ENCODE data around the gene ZSCAN20. TPM values are rescaled to one million over a fixed set of nuclear protein-coding genes. Genes with fewer than 3 reads are reported as not detected.

ZSCAN20 gene
- total and polyA plus RNA-seq, 2 experiments from 2014 or later: 0.91 to 4.9 TPM

DNA sequence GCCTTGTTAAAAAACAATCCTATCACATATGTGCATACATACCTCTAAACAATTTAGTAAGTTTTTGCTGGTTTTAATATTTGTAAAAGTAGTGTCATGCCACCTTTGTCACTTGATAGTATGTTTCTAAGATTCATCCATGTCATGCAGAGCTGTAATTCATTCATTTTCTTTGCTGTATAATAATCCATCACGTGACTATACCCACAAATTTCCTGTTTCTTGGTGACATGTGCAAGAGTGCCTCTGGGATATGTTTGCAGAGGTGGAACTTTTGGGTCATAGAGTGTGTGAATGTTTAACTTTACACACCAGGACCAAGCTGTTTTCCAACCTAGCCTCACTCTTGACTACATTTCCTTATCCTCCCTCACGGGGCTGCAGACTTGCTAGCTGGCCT lies 62.9 kb downstream of the ZSCAN20 start:
- Histone ChIP-seq H4K20me1 (replicated peaks; ENCODE audit: insufficient read depth) (no peaks in the 10 kb centered on the region), H3K79me2 (replicated peaks; ENCODE audit: insufficient read depth) (no peaks in the 10 kb centered on the region), H3K27me3 (ENCODE audit: insufficient read depth) (no peaks in the 10 kb centered on the region), H3K9me2 (ENCODE audit: insufficient read depth) (no peaks in the 10 kb centered on the region), H3K4me1 (ENCODE audit: insufficient read depth) (no peaks in the 10 kb centered on the region), H3K4me2 (no peak overlapping the region), H3K4me3 (no peak overlapping the region), H3K36me3 (ENCODE audit: insufficient read depth) (no peaks in the 10 kb centered on the region; the same call in 1 of the 2 replicates), H2AFZ (no peak overlapping the region), H3K27ac (ENCODE audit: low read depth) (no peak overlapping the region), H3F3A (replicated peaks; ENCODE audit: low read depth) (no peaks in the 10 kb centered on the region)
- Mint-ChIP-seq H3K9me3 (no peaks in the 10 kb centered on the region; the same call in 1 of the 3 replicates), H3K4me1 (no peaks in the 10 kb centered on the region), H3K27me3 (ENCODE audit: insufficient read depth, low read depth, poor library complexity) (peaks cover 10% of the 10 kb centered on the region), H3K36me3 (ENCODE audit: low read depth) (peaks cover 13% of the 10 kb centered on the region; the same call in 1 of the 3 replicates), H3K27ac (no peak overlapping the region), H3K4me3 (no peak overlapping the region)
- DNase-seq (ENCODE audit: low spot score): no peak
- TF ChIP-seq, protein P1, sequence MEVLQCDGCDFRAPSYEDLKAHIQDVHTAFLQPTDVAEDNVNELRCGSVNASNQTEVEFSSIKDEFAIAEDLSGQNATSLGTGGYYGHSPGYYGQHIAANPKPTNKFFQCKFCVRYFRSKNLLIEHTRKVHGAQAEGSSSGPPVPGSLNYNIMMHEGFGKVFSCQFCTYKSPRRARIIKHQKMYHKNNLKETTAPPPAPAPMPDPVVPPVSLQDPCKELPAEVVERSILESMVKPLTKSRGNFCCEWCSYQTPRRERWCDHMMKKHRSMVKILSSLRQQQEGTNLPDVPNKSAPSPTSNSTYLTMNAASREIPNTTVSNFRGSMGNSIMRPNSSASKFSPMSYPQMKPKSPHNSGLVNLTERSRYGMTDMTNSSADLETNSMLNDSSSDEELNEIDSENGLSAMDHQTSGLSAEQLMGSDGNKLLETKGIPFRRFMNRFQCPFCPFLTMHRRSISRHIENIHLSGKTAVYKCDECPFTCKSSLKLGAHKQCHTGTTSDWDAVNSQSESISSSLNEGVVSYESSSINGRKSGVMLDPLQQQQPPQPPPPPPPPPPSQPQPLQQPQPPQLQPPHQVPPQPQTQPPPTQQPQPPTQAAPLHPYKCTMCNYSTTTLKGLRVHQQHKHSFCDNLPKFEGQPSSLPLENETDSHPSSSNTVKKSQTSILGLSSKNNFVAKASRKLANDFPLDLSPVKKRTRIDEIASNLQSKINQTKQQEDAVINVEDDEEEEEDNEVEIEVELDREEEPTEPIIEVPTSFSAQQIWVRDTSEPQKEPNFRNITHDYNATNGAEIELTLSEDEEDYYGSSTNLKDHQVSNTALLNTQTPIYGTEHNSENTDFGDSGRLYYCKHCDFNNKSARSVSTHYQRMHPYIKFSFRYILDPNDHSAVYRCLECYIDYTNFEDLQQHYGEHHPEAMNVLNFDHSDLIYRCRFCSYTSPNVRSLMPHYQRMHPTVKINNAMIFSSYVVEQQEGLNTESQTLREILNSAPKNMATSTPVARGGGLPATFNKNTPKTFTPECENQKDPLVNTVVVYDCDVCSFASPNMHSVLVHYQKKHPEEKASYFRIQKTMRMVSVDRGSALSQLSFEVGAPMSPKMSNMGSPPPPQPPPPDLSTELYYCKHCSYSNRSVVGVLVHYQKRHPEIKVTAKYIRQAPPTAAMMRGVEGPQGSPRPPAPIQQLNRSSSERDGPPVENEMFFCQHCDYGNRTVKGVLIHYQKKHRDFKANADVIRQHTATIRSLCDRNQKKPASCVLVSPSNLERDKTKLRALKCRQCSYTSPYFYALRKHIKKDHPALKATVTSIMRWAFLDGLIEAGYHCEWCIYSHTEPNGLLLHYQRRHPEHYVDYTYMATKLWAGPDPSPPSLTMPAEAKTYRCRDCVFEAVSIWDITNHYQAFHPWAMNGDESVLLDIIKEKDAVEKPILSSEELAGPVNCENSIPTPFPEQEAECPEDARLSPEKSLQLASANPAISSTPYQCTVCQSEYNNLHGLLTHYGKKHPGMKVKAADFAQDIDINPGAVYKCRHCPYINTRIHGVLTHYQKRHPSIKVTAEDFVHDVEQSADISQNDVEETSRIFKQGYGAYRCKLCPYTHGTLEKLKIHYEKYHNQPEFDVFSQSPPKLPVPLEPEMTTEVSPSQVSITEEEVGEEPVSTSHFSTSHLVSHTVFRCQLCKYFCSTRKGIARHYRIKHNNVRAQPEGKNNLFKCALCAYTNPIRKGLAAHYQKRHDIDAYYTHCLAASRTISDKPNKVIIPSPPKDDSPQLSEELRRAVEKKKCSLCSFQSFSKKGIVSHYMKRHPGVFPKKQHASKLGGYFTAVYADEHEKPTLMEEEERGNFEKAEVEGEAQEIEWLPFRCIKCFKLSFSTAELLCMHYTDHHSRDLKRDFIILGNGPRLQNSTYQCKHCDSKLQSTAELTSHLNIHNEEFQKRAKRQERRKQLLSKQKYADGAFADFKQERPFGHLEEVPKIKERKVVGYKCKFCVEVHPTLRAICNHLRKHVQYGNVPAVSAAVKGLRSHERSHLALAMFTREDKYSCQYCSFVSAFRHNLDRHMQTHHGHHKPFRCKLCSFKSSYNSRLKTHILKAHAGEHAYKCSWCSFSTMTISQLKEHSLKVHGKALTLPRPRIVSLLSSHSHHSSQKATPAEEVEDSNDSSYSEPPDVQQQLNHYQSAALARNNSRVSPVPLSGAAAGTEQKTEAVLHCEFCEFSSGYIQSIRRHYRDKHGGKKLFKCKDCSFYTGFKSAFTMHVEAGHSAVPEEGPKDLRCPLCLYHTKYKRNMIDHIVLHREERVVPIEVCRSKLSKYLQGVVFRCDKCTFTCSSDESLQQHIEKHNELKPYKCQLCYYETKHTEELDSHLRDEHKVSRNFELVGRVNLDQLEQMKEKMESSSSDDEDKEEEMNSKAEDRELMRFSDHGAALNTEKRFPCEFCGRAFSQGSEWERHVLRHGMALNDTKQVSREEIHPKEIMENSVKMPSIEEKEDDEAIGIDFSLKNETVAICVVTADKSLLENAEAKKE (CRISPR knock-in tag; IDR thresholded peaks at IDR 0.05): no peak
- TF ChIP-seq POLR2AphosphoS5 (IDR thresholded peaks at IDR 0.05; ENCODE audit: low read depth): no peak
- TF ChIP-seq ZNF114 (CRISPR knock-in tag; IDR thresholded peaks at IDR 0.05): no peak
- TF ChIP-seq, protein P2, sequence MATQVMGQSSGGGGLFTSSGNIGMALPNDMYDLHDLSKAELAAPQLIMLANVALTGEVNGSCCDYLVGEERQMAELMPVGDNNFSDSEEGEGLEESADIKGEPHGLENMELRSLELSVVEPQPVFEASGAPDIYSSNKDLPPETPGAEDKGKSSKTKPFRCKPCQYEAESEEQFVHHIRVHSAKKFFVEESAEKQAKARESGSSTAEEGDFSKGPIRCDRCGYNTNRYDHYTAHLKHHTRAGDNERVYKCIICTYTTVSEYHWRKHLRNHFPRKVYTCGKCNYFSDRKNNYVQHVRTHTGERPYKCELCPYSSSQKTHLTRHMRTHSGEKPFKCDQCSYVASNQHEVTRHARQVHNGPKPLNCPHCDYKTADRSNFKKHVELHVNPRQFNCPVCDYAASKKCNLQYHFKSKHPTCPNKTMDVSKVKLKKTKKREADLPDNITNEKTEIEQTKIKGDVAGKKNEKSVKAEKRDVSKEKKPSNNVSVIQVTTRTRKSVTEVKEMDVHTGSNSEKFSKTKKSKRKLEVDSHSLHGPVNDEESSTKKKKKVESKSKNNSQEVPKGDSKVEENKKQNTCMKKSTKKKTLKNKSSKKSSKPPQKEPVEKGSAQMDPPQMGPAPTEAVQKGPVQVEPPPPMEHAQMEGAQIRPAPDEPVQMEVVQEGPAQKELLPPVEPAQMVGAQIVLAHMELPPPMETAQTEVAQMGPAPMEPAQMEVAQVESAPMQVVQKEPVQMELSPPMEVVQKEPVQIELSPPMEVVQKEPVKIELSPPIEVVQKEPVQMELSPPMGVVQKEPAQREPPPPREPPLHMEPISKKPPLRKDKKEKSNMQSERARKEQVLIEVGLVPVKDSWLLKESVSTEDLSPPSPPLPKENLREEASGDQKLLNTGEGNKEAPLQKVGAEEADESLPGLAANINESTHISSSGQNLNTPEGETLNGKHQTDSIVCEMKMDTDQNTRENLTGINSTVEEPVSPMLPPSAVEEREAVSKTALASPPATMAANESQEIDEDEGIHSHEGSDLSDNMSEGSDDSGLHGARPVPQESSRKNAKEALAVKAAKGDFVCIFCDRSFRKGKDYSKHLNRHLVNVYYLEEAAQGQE (IDR thresholded peaks at IDR 0.05; ENCODE audit: unreplicated experiment): no peak
- TF ChIP-seq ZNF331 (CRISPR knock-in tag; IDR thresholded peaks at IDR 0.05; ENCODE audit: low read depth): no peak
- no peak for TF ChIP-seq EZH2phosphoT487 (IDR thresholded peaks at IDR 0.05; ENCODE audit: unreplicated experiment)
- TF ChIP-seq STAT1 (IDR thresholded peaks at IDR 0.05; ENCODE audit: unreplicated experiment): no peak
- TF ChIP-seq, protein P3, sequence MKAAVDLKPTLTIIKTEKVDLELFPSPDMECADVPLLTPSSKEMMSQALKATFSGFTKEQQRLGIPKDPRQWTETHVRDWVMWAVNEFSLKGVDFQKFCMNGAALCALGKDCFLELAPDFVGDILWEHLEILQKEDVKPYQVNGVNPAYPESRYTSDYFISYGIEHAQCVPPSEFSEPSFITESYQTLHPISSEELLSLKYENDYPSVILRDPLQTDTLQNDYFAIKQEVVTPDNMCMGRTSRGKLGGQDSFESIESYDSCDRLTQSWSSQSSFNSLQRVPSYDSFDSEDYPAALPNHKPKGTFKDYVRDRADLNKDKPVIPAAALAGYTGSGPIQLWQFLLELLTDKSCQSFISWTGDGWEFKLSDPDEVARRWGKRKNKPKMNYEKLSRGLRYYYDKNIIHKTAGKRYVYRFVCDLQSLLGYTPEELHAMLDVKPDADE (IDR thresholded peaks at IDR 0.05): no peak
- TF ChIP-seq CREB1 (CRISPR knock-in tag; IDR thresholded peaks at IDR 0.05; ENCODE audit: low read depth): no peak
- TF ChIP-seq NANOG (IDR thresholded peaks at IDR 0.05; ENCODE audit: borderline replicate concordance): no peak
- TF ChIP-seq JUNB (IDR thresholded peaks at IDR 0.05; ENCODE audit: unreplicated experiment): no peak
- TF ChIP-seq, protein P4, sequence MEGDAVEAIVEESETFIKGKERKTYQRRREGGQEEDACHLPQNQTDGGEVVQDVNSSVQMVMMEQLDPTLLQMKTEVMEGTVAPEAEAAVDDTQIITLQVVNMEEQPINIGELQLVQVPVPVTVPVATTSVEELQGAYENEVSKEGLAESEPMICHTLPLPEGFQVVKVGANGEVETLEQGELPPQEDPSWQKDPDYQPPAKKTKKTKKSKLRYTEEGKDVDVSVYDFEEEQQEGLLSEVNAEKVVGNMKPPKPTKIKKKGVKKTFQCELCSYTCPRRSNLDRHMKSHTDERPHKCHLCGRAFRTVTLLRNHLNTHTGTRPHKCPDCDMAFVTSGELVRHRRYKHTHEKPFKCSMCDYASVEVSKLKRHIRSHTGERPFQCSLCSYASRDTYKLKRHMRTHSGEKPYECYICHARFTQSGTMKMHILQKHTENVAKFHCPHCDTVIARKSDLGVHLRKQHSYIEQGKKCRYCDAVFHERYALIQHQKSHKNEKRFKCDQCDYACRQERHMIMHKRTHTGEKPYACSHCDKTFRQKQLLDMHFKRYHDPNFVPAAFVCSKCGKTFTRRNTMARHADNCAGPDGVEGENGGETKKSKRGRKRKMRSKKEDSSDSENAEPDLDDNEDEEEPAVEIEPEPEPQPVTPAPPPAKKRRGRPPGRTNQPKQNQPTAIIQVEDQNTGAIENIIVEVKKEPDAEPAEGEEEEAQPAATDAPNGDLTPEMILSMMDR (conservative IDR thresholded peaks at IDR 0.05; ENCODE audit: low read depth in 2 of 2): no peak
- ATAC-seq: no peak

All from GM23338 (cell line).